HepG2 (cell line): ENCODE measurements around the gene GATA5. TPM values are rescaled to one million over a fixed set of nuclear protein-coding genes. Genes with fewer than 3 reads are reported as not detected.
"Not testable (repeated sequence)": the region's sequence is repeated elsewhere in the genome, so short reads cannot be mapped to it uniquely, and the experiment has no call there.

Experiments
- ATAC-seq: fragments of 200-7000 bp; cut with Tn5 transposase; 3 replicates; pipeline ENCODE4 v1.9.1; 2020; ENCODE audit warnings: mild to moderate bottlenecking, moderate library complexity
- BruUV-seq: library from RNA; stranded (reverse); fragments of 400-500 nt; replicated peaks from 2 replicates; lab custom pipeline; 2021; lab: Mats Ljungman, UMichigan
- CTCF ChIA-PET: fragments of 300-600 bp; formaldehyde crosslinking; extraction: SDS; loops from one replicate; lab custom pipeline; 2021; ENCODE audit warnings: low total read pairs, inconsistent platforms, low intra/inter-chr PET ratio; lab: Yijun Ruan, JAX
- POLR2A ChIA-PET: fragments of 350-600 bp; sonication (Branson Sonifier 250); formaldehyde crosslinking; loops from one replicate; lab custom pipeline; 2020; ENCODE audit warnings: antibody characterized with exemption, inconsistent platforms; lab: Yijun Ruan, JAX
- DNase-seq: peaks from one replicate; pipeline ENCODE4 v3.0.0-alpha.2; 2015; ENCODE audit warnings: low spot score
- FAIRE-seq: peaks from 3 replicates; lab custom pipeline; 2011; peaks lifted over from hg19 to GRCh38; lab: Jason Lieb, UNC
- H2AFZ ChIP-seq: one replicate; pipeline ENCODE4 v1.6.1; 2011; ENCODE audit warnings: low read length, inconsistent platforms
- H3K27ac ChIP-seq: fragments of 300-600 bp; 3 replicates; pipeline ENCODE4 v1.8.0; 2011; ENCODE audit warnings: mixed run types, mild to moderate bottlenecking, mixed read lengths, low read length, inconsistent platforms; ENCODE audit not compliant: insufficient read depth; ENCODE audit errors: extremely low read length
- H3K27me3 ChIP-seq, 2 experiments: fragments of 200-600 bp in 1 of 2; 2 replicates in 1 of 2; 3 replicates in 1 of 2; pipeline versions ENCODE4 v1.6.0 to v1.8.0; 2011; ENCODE audit warnings: low read length in 2 of 2, mild to moderate bottlenecking in 2 of 2, moderate library complexity in 2 of 2, inconsistent platforms in 1 of 2; ENCODE audit not compliant: insufficient read depth in 2 of 2, control insufficient read depth in 1 of 2
- H3K36me3 ChIP-seq, 2 experiments: fragments of 200-600 bp in 1 of 2; replicated peaks in 1 of 2; 2 replicates in 1 of 2; 3 replicates in 1 of 2; pipeline versions ENCODE4 v1.5.1 to v1.8.0; 2011; ENCODE audit warnings: low read length in 2 of 2, inconsistent platforms in 1 of 2; ENCODE audit not compliant: insufficient read depth in 2 of 2, control insufficient read depth in 1 of 2
- H3K4me1 ChIP-seq: 2 replicates; pipeline ENCODE4 v1.5.1; 2012; ENCODE audit warnings: low read length, inconsistent platforms; ENCODE audit not compliant: insufficient read depth
- H3K4me2 ChIP-seq: 2 replicates; pipeline ENCODE4 v1.6.0; 2011; ENCODE audit warnings: low read depth, low read length, inconsistent platforms
- H3K4me3 ChIP-seq, 3 experiments: fragments of 200-600 bp in 1 of 3; sonication (generic), shearing (Covaris generic) in 1 of 3; replicated peaks in 1 of 3; 2 replicates each; pipeline ENCODE4 v1.5.1; 2011 to 2016; ENCODE audit warnings: low read length in 3 of 3, inconsistent platforms in 2 of 3, low read depth in 2 of 3, mild to moderate bottlenecking in 2 of 3, control low read depth in 1 of 3, mixed read lengths in 1 of 3; ENCODE audit not compliant: insufficient read depth in 1 of 3
- H3K79me2 ChIP-seq: one replicate; pipeline ENCODE4 v1.6.1; 2011; ENCODE audit warnings: low read length, inconsistent platforms; ENCODE audit not compliant: insufficient read depth
- H3K9ac ChIP-seq: 2 replicates; pipeline ENCODE4 v1.6.0; 2011; ENCODE audit warnings: mild to moderate bottlenecking, low read depth, low read length, inconsistent platforms; ENCODE audit not compliant: insufficient read depth
- H3K9me3 ChIP-seq: 2 replicates; pipeline ENCODE4 v1.5.1; 2012; ENCODE audit warnings: mild to moderate bottlenecking, low read length
- H4K20me1 ChIP-seq: 2 replicates; pipeline ENCODE4 v1.6.0; 2011; ENCODE audit warnings: inconsistent platforms, mild to moderate bottlenecking, low read length, moderate library complexity; ENCODE audit not compliant: insufficient read depth
- ONECUT2 ChIP-seq: sonication (generic); formaldehyde crosslinking; IDR thresholded peaks from 2 replicates; pipeline ENCODE4 v1.4.0; 2020; ENCODE audit warnings: missing genetic modification reagents
- ZBTB20 ChIP-seq: sonication (generic); formaldehyde crosslinking; IDR thresholded peaks from 2 replicates; pipeline ENCODE4 v1.8.1; 2023; ENCODE audit warnings: missing genetic modification reagents, low read depth, mild to moderate bottlenecking, borderline replicate concordance
- ZNF619 ChIP-seq: sonication (generic); formaldehyde crosslinking; IDR thresholded peaks from 2 replicates; pipeline ENCODE4 v1.4.0; 2020; ENCODE audit warnings: mild to moderate bottlenecking, missing genetic modification reagents
- WGBS: methylation state at CpG from one replicate; pipeline ENCODE4 v1.1.6; 2017; ENCODE audit warnings: low lambda C conversion rate; 5-methylcytosine and 5-hydroxymethylcytosine counted together
- in situ Hi-C: cut with HindIII; loops from 2 replicates; pipeline ENCODE4 v1.10.0; 2017; ENCODE audit warnings: low pct_unique_long_range_greater_than_20kb; ENCODE audit not compliant: extremely low pct_ligation_motif_present
- intact Hi-C: fragments of 100-400 bp; cut with micrococcal nuclease; formaldehyde crosslinking; loops from one replicate; pipeline ENCODE4 v1.10.0; 2022; ENCODE audit not compliant: unreplicated experiment
- polyA plus RNA-seq, 8 experiments: library from polyadenylated mRNA; depleted of rRNA in 3 of 8; stranded (reverse) in 7 of 8; unstranded in 1 of 8; fragments of >200 nt; fragmentation: Illumina TruSeq in 4 of 8; extraction: Trizol in 4 of 8; gene quantifications; 2 replicates each; pipeline versions ENCODE4 v1.2.1 to v1.2.3, GENCODE V29; 2011 to 2016; ENCODE audit warnings: low read depth in 4 of 8, missing spikeins in 1 of 8, mixed read lengths in 1 of 8; ENCODE audit not compliant: insufficient read depth in 1 of 8
- total RNA-seq, 5 experiments: library from RNA; depleted of rRNA; stranded (reverse); fragments of >200 nt; fragmentation: Illumina TruSeq; extraction: Trizol; gene quantifications; 2 replicates each; pipeline ENCODE4 v1.2.3, GENCODE V29; 2016; ENCODE audit warnings: low read depth in 1 of 5

GATA5 gene
- total and polyA plus RNA-seq, 2 of the 13 experiments (the other 11 are each of a cell fraction or from before 2014, with no cell fraction given), result 0.12 to 0.20 TPM

DNA sequence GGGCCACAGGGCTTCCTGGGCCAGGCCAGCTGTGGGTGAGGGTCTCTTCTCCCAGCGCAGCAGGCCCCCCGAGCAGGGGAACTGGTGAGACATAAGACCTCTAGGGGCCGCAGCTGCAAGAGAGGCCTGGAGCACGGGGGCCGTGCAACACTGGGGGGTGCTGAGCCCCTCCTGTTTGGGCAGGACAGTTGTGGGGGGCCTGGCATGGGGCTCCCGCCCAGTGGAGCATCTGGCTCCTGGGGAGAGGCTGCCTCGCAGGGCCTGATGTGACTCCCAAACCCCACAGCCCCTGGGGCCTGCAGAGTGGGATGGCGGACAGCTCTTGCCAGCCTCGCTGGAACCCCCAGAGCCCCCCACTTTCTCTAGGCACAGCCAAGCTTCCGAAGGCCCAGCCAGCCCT lies 16.9 kb upstream of the GATA5 start:
- no peak overlapping the region for H3K9ac ChIP-seq

DNA sequence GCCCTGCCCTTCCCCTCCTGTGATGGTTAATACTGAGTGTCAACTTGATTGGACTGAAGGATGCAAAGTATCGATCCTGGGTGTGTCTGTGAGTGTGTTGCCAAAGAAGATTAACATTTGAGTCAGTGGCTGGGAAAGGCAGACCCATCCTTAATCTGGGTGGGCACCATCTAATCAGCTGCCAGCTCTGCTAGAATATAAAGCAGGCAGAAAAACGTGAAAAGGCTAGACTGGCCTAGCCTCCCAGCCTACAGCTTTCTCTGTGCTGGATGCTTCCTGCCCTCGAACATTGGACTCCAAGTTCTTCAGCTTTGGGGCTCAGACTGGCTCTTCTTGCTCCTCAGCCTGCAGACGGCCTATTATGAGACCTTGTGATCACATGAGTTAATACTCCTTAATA lies 15.0 kb upstream of the GATA5 start:
- H3K27ac ChIP-seq, BruUV-seq, intact Hi-C loops, CTCF ChIA-PET, H3K9ac ChIP-seq, H3K79me2 ChIP-seq, POLR2A ChIA-PET: not testable (repeated sequence)
- peaks cover 32 to 90% of the 10 kb centered on the region in 2 experiments for H3K27me3 ChIP-seq
- TF ChIP-seq ONECUT2 (CRISPR knock-in tag), result 0 out of 2 replicates have a peak, but pooled peaks have one; percentile 11
- TF ChIP-seq, all 625 proteins: peak for 1; not testable (repeated sequence) for 624
- WGBS, result 15% methylated on average over 4 of the region's 4 CpGs
- not testable (repeated sequence) for H3K4me2 ChIP-seq, H3K36me3 ChIP-seq, DNase-seq, H4K20me1 ChIP-seq, H3K9me3 ChIP-seq, H3K4me3 ChIP-seq, FAIRE-seq, ATAC-seq, H2AFZ ChIP-seq
- in situ Hi-C loops, result loop anchor here (5.0 kb wide), 1 partner anchor 78 kb away; no protein-coding TSS in a partner anchor
- H3K4me1 ChIP-seq, result peaks cover 44% of the 10 kb centered on the region

More for the DNA sequence above, 16.9 kb upstream of the GATA5 start:
- CTCF ChIA-PET, result no interaction called here
- intact Hi-C loops (no loop called here), in situ Hi-C loops (loop anchor here (5.0 kb wide), 1 partner anchor 80 kb away; no protein-coding TSS in a partner anchor)
- Histone ChIP-seq H3K36me3 (no peaks in the 10 kb centered on the region), H3K4me1 (peaks cover 25% of the 10 kb centered on the region), H3K9me3 (no peaks in the 10 kb centered on the region), H3K4me2 (no peak overlapping the region), H2AFZ (no peak overlapping the region), H3K79me2 (no peaks in the 10 kb centered on the region), H3K27ac (no peak overlapping the region), H4K20me1 (no peaks in the 10 kb centered on the region), H3K27me3 (peaks cover 27 to 81% of the 10 kb centered on the region in 2 experiments)
- 19% methylated on average over 6 of the region's 10 CpGs for WGBS
- FAIRE-seq, result no peak
- no peak for ATAC-seq
- no peak for DNase-seq
- no peak for TF ChIP-seq ZBTB20 (CRISPR knock-in tag)
- 0 out of 2 replicates have a peak, but pooled peaks have one; percentile 7 for TF ChIP-seq ZNF619 (CRISPR knock-in tag)
- TF ChIP-seq, all 625 proteins: peak for 1
- POLR2A ChIA-PET, result no interaction called here
- no TSS peak for BruUV-seq
- H3K4me3 ChIP-seq, result no peak overlapping the region
